NCI-H2196 treated with DMSO at 0.1 percent for 48 hours (cell line): ENCODE data around the gene GRM2.
A peak's percentile ranks its signal among the peaks of the same experiment; 100 is the strongest.

ENCODE experiments used
- DNase-seq: peaks from one replicate; lab custom pipeline; 2025; ENCODE audit not compliant: unreplicated experiment; lab: John Stamatoyannopoulos, UW

Gene GRM2

DNA sequence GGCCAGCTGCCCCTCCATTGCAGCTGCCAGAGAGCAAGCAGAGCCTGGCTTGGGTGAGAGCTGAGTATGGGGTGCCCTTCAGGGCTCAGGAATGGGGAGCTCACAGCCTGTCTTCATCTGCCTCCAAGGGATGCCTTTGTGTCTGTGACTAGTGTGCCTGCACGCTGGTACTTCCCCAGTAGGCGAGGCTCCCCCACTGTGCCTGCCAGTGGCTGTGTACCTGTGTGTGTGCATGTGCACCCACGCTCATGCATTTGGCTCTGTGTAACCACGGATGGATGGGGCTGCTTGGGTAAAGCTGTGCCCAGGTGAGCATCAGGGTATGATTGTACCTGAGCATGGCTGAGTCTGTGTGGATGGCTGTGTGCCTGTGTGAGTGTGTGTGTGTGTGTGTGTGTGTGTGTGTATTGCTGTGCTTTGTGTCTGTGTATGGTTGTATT is 2.3 kb upstream of the GRM2 start:
- no peak for DNase-seq

DNA sequence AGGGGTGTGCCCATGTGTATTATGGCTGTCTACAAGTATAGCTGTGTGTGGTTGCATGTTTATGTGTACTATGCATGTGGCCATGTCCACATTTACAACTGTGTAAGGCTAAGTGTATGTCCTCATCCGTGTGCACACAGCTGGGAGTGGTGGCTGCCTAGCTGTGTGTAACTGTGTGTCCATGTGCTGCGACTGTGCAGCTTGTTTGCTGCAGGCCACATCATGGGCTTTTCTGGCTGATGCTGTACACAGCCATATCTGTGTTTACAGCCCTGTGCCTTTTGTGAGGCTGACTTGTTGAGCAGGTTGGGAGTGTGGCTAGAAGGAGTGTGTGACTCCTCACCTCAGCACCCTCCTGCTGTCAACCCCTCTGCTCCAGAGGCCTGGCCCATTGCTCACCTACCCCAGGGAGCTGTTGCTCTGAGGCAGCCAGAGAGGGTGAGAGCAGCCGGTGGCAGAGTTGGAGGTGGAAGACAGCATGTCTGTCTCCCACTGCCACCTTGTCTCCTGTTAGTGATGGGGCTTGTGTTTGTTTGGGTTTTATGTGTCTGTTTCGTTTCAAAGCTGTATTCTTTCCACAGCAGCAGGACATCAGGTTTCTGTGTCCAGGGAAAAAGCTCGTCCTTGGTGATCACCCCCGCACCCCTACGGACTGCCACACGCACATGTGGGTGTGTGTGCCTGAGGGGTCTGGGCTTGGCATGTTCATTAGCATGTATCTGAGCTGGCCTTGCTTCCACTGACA is 1.4 kb upstream of the GRM2 start:
- no peak for DNase-seq

DNA sequence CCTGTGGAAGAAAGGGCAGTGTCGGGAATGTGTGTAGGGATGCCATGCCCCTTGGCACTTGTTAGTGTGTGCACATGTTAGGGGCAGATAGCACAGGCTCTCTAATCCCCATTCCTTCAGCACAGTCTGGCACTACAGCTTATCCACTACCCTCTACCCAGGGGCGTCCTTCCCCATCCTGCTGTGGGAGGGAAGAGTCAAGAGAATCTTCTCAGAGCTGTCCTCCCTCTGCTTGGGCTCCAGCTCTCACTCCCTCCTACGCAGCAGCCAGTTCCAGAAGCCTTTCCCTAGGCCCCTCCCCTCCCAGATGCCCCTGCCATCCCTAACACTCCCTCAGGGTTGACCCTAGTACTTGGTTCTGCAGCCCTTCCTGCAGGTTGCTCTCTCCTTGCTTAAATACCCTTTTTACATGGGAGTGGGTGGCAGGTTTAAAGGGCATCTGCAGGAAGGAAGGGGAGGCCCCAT is 815 bp upstream of the GRM2 start:
- no peak for DNase-seq

DNA sequence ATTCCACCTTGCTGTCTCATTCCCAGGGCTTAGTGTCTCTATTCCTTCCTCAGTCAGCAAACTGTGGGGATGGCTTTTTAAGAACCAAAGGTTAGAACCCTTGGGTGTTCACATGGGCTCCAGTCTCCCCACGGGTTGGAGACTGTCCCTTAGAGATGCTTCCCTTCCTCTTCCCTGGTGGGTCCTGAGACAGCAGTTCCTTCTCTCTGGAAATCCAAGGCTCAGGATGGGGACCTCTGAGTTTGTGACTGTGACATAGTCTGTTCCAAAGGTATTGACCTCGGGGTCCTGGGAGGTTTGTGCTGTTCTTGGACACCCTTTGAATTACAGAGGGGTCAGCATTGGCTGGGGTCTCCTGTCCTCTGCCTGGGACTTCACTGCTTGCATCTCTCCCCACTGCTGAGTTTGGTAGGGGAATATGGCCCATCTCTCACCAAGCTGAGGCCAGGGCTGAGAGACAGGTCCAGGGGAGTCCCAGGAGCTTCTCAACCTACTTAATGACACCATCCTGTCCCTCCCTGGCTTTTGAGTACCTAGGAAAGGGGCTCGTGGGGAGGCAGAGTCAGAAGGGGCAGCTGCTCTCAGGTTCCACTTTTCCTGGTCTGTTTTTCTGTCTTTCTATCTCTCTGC is 1.5 kb downstream of the GRM2 start:
- no peak for DNase-seq

DNA sequence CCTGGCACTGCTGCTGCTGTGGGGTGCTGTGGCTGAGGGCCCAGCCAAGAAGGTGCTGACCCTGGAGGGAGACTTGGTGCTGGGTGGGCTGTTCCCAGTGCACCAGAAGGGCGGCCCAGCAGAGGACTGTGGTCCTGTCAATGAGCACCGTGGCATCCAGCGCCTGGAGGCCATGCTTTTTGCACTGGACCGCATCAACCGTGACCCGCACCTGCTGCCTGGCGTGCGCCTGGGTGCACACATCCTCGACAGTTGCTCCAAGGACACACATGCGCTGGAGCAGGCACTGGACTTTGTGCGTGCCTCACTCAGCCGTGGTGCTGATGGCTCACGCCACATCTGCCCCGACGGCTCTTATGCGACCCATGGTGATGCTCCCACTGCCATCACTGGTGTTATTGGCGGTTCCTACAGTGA is 2.1 kb downstream of the GRM2 start:
- no peak for DNase-seq

DNA sequence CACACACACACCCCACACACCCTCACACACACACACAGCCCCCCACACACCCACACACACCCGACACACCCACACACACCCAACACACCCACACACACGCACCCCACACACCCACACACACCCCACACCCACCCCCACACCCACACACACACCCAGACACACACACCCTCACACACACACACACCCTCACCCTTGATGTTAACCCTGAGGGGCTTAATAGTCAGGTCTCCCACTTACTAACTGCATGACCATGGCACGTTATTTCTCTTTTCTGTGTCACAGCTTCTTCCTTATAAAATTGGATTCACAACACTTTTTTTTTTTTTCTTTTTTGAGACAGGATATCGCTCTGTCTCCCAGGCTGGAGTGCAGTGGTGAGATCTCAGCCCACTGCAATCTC is 2.8 kb downstream of the GRM2 start:
- DNase-seq, result no peak

DNA sequence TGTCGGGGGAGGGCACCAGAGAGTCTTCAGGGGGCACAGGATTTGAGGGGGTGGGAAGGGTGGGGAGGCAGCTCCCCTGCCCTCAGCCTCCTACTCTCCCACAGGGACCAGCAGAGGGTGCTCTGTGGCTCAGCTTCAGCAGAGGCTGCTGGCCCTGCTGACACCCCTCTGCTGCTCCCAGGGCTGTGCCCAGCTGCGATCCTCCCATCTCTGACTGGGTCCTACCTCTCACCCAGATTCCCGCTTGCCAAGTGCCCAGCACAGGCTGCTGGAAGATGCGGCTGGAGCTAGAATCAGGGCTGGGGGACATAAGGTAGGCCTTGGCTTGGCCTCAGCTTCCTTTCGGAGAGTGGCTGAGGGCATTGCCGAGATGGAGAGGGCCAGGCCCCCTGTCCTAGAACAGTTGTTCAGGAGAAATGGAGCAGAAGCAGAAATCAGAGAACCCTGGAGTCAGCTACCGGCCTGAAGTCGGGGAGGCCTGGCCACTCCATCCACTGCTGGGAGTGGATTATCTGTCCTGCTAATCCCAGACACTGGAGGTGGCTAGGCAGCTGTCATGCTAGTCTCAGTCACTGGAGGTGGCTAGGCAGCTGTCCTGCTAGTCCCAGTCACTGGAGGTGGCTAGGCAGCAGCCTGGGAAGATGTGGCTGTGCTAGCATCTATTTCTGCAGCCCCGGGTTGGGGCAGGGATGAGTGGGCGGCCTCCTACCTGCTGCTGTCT is 3.9 kb downstream of the GRM2 start:
- DNase-seq, result no peak

DNA sequence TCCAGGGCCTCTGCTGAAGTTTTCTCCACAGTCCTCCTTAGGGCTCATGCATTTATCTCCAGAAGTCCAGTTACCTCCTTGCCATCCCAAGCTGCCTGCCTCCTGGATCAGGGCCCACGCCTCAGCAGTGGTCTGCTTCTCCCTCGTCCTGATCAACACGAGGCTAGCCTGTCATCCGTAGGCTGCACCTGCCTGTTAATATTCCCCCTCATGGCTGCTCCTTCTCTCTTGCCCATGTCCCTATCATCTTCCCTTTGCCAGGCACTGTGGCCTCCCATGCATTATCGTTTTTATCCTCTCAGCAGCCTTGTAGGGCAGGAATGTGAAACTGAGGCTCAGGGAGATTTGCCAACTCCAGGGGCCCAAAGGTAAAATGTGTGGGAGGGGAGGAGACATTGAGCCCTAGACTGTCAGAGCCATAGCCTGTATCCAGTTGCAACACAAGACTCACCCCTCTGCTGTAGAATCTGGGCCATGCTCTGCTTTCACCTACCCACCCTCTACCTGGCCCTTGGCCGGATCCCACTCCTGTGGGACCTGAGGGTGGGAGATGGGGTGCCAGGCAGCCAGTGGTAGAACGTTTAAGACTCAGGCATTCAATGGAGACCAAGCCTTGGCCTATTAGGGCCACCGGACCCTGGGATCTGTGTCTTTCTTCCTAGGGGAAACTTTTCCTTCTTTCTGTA is 4.6 kb downstream of the GRM2 start:
- DNase-seq, result no peak

DNA sequence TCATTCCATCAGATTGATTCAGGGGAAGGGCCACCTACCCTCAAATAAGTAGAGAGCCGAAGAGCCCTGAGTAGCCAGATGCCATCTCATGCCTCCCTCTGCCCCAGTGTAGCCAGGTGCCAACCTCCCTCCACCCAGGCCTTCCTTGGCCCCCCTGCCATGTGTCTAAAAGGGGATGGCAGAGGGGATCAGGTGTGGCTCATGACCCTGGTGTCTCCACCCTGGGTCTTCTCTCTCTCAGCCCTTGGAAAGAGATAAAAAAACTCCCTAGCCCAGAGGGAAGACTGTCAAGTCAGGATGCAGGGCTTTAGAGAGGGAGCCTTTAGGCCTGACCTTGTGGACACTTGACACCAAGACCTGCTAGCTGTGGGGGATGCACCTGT is 5.2 kb downstream of the GRM2 start:
- no peak for DNase-seq

DNA sequence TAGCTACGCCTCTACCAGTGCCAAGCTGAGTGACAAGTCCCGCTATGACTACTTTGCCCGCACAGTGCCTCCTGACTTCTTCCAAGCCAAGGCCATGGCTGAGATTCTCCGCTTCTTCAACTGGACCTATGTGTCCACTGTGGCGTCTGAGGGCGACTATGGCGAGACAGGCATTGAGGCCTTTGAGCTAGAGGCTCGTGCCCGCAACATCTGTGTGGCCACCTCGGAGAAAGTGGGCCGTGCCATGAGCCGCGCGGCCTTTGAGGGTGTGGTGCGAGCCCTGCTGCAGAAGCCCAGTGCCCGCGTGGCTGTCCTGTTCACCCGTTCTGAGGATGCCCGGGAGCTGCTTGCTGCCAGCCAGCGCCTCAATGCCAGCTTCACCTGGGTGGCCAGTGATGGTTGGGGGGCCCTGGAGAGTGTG is 5.7 kb downstream of the GRM2 start:
- DNase-seq, result no peak

DNA sequence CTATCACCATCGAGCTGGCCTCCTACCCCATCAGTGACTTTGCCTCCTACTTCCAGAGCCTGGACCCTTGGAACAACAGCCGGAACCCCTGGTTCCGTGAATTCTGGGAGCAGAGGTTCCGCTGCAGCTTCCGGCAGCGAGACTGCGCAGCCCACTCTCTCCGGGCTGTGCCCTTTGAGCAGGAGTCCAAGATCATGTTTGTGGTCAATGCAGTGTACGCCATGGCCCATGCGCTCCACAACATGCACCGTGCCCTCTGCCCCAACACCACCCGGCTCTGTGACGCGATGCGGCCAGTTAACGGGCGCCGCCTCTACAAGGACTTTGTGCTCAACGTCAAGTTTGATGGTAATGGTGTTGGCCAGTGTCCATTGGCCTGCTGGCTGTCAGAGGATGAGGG is 6.1 kb downstream of the GRM2 start:
- no peak for DNase-seq

DNA sequence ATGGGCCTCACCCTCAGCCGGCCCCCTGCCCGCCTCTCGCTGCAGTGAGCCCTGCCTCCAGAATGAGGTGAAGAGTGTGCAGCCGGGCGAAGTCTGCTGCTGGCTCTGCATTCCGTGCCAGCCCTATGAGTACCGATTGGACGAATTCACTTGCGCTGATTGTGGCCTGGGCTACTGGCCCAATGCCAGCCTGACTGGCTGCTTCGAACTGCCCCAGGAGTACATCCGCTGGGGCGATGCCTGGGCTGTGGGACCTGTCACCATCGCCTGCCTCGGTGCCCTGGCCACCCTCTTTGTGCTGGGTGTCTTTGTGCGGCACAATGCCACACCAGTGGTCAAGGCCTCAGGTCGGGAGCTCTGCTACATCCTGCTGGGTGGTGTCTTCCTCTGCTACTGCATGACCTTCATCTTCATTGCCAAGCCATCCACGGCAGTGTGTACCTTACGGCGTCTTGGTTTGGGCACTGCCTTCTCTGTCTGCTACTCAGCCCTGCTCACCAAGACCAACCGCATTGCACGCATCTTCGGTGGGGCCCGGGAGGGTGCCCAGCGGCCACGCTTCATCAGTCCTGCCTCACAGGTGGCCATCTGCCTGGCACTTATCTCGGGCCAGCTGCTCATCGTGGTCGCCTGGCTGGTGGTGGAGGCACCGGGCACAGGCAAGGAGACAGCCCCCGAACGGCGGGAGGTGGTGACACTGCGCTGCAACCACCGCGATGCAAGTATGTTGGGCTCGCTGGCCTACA is 8.5 kb downstream of the GRM2 start:
- DNase-seq, result no peak

DNA sequence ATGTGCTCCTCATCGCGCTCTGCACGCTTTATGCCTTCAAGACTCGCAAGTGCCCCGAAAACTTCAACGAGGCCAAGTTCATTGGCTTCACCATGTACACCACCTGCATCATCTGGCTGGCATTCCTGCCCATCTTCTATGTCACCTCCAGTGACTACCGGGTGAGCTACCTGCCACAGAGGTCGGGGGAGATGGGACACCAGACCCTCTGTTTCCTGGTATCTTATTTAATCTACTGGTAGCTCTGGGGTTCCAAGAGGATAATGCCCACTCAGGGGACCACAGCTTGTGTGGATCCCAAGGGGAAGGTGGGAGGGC is 9.1 kb downstream of the GRM2 start:
- no peak for DNase-seq

DNA sequence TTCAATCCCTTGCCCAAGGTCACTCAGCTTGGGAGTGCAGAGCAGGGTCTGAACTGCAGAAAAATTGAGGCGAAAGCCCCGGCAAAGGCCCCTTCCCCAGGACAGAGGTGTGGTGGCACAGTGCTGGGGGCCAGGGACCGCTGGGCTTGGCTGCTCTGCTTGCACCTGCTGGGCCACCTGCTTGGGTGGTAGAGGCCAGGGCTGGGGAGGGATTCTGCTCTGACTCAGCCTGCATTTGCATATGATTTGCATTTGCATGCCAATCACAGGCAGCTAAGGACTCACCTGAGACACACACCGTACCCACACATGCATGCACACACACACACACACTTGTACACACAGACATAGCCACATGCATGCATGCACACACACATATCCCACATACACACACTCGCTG is 9.9 kb downstream of the GRM2 start:
- DNase-seq, result no peak

DNA sequence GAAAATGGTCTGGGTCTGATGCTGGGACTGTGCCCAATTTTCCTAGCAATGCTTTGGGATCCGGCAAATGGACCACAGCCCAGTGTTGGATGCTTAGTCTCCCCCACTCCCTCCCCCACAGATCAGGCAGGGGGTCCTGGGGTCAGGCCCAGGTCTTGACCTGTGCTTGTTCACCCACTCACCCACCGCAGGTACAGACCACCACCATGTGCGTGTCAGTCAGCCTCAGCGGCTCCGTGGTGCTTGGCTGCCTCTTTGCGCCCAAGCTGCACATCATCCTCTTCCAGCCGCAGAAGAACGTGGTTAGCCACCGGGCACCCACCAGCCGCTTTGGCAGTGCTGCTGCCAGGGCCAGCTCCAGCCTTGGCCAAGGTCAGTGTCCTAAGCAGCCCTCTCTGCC is 10.6 kb downstream of the GRM2 start:
- DNase-seq, result no peak

DNA sequence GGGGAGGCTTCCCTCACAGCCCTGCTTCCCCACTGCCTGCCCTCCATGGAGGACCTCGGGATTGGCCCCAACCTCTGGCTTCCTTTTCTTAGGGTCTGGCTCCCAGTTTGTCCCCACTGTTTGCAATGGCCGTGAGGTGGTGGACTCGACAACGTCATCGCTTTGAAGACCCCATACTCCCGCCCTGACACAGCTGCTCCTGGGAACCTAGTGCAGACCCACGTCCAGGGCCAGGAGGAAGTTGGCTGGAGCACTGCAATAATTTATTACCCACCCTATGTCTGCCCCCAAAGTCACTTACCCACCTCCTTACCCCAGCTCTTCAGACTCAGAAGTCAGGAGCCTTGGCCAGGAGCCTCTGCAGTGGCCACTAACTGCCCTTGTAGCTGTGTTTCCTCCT is 11.1 kb downstream of the GRM2 start:
- no peak for DNase-seq

DNA sequence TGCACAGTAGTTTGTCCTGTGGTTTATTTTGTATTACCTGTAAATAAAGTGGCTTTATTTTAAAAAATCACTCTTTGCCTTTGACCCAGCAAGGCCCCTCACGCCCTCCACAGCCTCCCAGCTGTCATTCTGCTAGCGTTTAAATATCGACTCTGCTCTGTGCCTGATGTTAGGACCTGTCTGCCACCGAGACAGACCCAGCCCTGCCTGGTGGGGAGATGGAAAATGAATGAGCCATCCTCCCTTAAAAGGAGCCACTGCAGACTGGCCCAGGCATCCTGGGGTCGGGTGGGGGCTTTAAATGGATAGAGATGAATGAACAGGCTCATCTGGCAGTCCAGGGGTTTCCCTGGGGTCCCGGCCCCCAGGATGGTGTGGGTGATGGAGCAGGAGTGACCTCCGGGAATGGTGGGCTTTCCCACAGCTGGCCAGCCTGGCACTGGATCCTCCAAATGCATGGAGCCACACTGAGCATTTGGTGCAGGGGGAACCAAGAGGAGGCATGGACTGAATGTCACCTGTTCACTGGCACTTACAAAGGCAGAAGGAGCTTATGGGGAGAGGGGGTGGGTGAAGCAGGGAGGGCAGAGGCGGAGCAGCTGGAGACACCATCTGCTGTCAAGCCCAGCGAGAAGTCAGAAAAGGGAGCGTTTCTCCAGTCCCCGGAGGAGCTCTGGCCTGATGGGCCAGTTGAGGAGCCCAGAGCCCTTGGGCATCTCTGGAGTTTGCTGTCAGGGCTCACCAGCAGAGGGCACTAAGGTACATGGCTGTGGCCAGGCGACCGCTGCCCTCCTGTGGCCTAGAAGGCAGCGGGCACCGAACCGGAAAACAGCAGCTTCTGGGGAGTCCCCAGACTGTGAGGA is 11.9 kb downstream of the GRM2 start:
- DNase-seq, result peak; percentile 26

DNA sequence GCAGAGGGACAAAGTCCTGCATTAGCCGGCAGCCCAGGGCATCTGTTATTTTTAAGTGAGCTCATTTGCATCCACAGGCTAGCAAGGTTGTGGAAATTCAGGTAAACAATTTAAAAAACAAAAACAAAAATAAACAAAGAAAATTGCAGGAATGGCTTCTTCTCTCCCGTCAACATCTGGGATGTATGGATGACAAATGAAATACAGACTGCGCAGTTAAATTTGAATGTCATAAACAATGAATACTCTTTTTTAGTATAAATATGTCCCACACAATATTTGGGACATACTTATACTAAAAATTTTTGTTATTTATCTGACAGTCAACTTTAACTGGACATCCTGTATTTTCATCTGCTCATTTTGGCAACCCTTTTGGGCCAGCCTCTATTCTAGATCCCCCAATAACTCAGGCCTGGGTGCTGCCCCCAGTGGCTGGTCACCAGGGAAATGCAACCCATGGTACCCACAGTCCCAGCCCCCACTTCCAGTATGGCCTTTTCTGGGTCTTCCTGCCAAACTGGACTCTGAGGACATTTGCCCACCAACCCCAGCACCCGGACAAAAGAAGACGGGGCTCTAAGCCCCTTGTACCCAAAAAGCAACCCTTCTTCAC is 12.7 kb downstream of the GRM2 start:
- DNase-seq, result no peak

DNA sequence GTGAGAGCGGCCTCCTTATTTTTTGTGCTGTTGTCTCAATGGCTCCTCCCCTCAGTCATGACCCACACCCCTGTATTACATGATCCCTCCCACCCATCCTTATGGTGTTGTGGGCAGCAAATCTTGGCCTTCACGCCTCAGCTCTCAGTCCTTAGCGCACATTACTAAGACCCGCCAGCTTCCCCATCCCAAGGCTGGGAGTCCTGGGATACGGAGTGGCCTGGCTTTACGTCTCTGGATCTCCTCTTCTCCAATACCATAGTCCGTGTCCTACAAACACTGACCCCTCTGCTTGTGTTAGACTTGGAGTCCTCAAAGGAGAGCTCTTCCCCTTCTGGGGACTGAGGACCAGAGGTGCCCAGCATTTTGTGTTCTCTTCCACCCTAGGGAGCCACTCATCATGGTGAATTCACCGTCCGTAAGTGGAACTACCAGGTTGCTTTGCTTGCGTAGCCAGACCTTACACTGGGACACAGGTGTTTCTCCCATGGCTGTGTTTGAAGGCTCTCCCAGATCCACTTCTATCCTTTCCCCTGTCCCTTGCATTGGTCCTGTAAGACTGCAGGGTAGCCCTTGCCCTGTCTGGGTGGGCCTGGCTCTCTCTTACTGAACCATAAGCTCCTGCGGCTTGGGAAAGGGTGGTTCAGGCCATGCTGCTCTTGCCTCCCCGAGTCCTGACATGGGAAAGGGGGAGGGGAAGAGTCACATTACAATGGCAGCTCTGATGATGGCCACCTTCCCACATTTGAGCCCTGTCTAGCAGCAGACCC is 13.6 kb downstream of the GRM2 start:
- DNase-seq, result no peak
